ENCODE results near the gene ALDOA. TPM values are rescaled to one million over a fixed set of nuclear protein-coding genes. Genes with fewer than 3 reads are reported as not detected.

Gene ALDOA
- total and polyA plus RNA-seq, 9 of the 15 experiments (the other 6 are each of a cell fraction or from before 2014, with no cell fraction given) = 311 to 2,224 (median 1,293) TPM

- no TSS peak for BruUV-seq (replicated peaks)
- H4K20me1 ChIP-seq (replicated peaks; ENCODE audit: control insufficient read depth, insufficient read depth, low read length) = 0 out of 2 replicates have a peak, but pooled peaks cover 3% of the 10 kb centered on the region
- POLR2A ChIA-PET = interaction anchor here (1.0 kb wide), 1 partner anchor 114 kb away, joined by 3 read pairs; no protein-coding TSS in a partner anchor
- no peaks in the 10 kb centered on the region for H3K9me3 ChIP-seq (replicated peaks; ENCODE audit: control insufficient read depth, insufficient read depth, low read depth, low read length)
- H3K27ac ChIP-seq (ENCODE audit: extremely low read depth, low read depth, low read length) = no peak within 1 kb of the TSS
- H2AFZ ChIP-seq (ENCODE audit: low read depth, low read length) = no peak within 1 kb of the TSS
- H3K9me1 ChIP-seq (ENCODE audit: control insufficient read depth, insufficient read depth, low read length) = no peaks in the 10 kb centered on the region
- DNase-seq (ENCODE audit: extremely low read depth in 1 of 4, low spot score in 3 of 4) (no peak), ATAC-seq (no peak), FAIRE-seq (no peak)
- H3K4me2 ChIP-seq (ENCODE audit: insufficient read depth, low read length) = no peak within 1 kb of the TSS
- H3K4me1 ChIP-seq (replicated peaks in 1 of 2; ENCODE audit: control insufficient read depth in 2 of 2, insufficient read depth in 2 of 2, low read length in 2 of 2) = peaks cover 0 to 17% of the 10 kb centered on the region in 2 experiments; a peak in 3 of 5 replicates
- no peaks in the 10 kb centered on the region for H3K36me3 ChIP-seq (ENCODE audit: control insufficient read depth, insufficient read depth, low read length)
- no peak within 1 kb of the TSS for H3K4me3 ChIP-seq
- peaks cover 8 to 53% of the 10 kb centered on the region in 2 experiments for H3K27me3 ChIP-seq (ENCODE audit: control insufficient read depth in 2 of 2, insufficient read depth in 2 of 2, low read length in 2 of 2)
- peak within 1 kb of the TSS in 1 of 2 experiments; percentile 32; a peak in 1 of 4 replicates for H3K9ac ChIP-seq (ENCODE audit: insufficient read depth in 1 of 2, low read depth in 2 of 2, low read length in 2 of 2)
- 3% methylated on average over 6 of the region's 6 CpGs for WGBS (ENCODE audit: insufficient coverage, low coverage, missing lambda C conversion rate)
- in situ Hi-C loops (cut with MboI) (loop anchor here (10.0 kb wide), 1 partner anchor 328 kb away; no protein-coding TSS in a partner anchor), intact Hi-C loops (cut with micrococcal nuclease) (loop anchor here (5.0 to 10.0 kb wide), 2 partner anchors 208 to 321 kb away; partner anchors contain the start of genes PAGR1 and PRRT2)
- H3K79me2 ChIP-seq (ENCODE audit: control insufficient read depth, insufficient read depth, low read length) = no peaks in the 10 kb centered on the region
- TF ChIP-seq YY1 (IDR thresholded peaks at IDR 0.05; ENCODE audit: borderline replicate concordance in 1 of 3, control insufficient read depth in 1 of 3, extremely low read depth in 1 of 3, insufficient read depth in 3 of 3, insufficient read length in 1 of 3, insufficient replicate concordance in 2 of 3, low read depth in 1 of 3, low read length in 2 of 3) = peak in 1 of 3 experiments; percentile 50
- no peak for TF ChIP-seq ZNF217 (CRISPR knock-in tag; IDR thresholded peaks at IDR 0.05)
- CTCF ChIA-PET (ENCODE audit: low intra/inter-chr PET ratio) = interaction anchor here (0.5 kb wide), 1 partner anchor 208 kb away, joined by 5 read pairs; no protein-coding TSS in a partner anchor
Observed at GRCh38 chr16:30022887-30023286, 42.7 kb upstream of the ALDOA start, which contains the start of gene C16orf92. Gene C16orf92 (plus strand): TSS chr16:30023198. CDS start chr16:30023341, 143 bp downstream.

- FAIRE-seq = no peak
- H3K4me2 ChIP-seq (ENCODE audit: insufficient read depth, low read length) = no peak overlapping the region
- H4K20me1 ChIP-seq (replicated peaks; ENCODE audit: control insufficient read depth, insufficient read depth, low read length) = 0 out of 2 replicates have a peak, but pooled peaks cover 4% of the 10 kb centered on the region
- no peak for DNase-seq (ENCODE audit: extremely low read depth in 1 of 4, low spot score in 3 of 4)
- H3K9me1 ChIP-seq (ENCODE audit: control insufficient read depth, insufficient read depth, low read length) = peaks cover 4% of the 10 kb centered on the region
- no peak overlapping the region for H3K27ac ChIP-seq (ENCODE audit: extremely low read depth, low read depth, low read length)
- peaks cover 8 to 60% of the 10 kb centered on the region in 2 experiments for H3K27me3 ChIP-seq (ENCODE audit: control insufficient read depth in 2 of 2, insufficient read depth in 2 of 2, low read length in 2 of 2)
- no peak overlapping the region for H3K4me3 ChIP-seq
- in situ Hi-C loops (cut with MboI) (loop anchor here (10.0 kb wide), 1 partner anchor 329 kb away; no protein-coding TSS in a partner anchor), intact Hi-C loops (cut with micrococcal nuclease) (loop anchor here (5.0 to 10.0 kb wide), 2 partner anchors 209 to 321 kb away; partner anchors contain the start of genes PAGR1 and PRRT2)
- no peaks in the 10 kb centered on the region for H3K79me2 ChIP-seq (ENCODE audit: control insufficient read depth, insufficient read depth, low read length)
- ATAC-seq = no peak
- no peak overlapping the region; a peak in 1 of 4 replicates for H3K9ac ChIP-seq (ENCODE audit: insufficient read depth in 1 of 2, low read depth in 2 of 2, low read length in 2 of 2)
- WGBS (ENCODE audit: insufficient coverage, low coverage, missing lambda C conversion rate) = 13% methylated on average over 9 of the region's 11 CpGs
- CTCF ChIA-PET (ENCODE audit: low intra/inter-chr PET ratio) = no interaction called here
- POLR2A ChIA-PET = interaction anchor here (1.0 kb wide), 1 partner anchor 114 kb away, joined by 3 read pairs; no protein-coding TSS in a partner anchor
- no TSS peak for BruUV-seq (replicated peaks)
- no peaks in the 10 kb centered on the region for H3K9me3 ChIP-seq (replicated peaks; ENCODE audit: control insufficient read depth, insufficient read depth, low read depth, low read length)
- no peak overlapping the region for H2AFZ ChIP-seq (ENCODE audit: low read depth, low read length)
- H3K4me1 ChIP-seq (replicated peaks in 1 of 2; ENCODE audit: control insufficient read depth in 2 of 2, insufficient read depth in 2 of 2, low read length in 2 of 2) = peaks cover 0 to 19% of the 10 kb centered on the region in 2 experiments; a peak in 3 of 5 replicates
- no peaks in the 10 kb centered on the region for H3K36me3 ChIP-seq (ENCODE audit: control insufficient read depth, insufficient read depth, low read length)
- TF ChIP-seq PRDM10 (IDR thresholded peaks at IDR 0.05; ENCODE audit: partially characterized antibody) = no peak
- TF ChIP-seq ZNF354B (CRISPR knock-in tag; IDR thresholded peaks at IDR 0.05) = no peak
- TF ChIP-seq KAT7 (CRISPR knock-in tag; IDR thresholded peaks at IDR 0.05; ENCODE audit: borderline replicate concordance) = no peak
Observed at GRCh38 chr16:30023586-30023985, 42.0 kb upstream of the ALDOA start.

Data from K562 (cell line).